ENCODE results near the gene TARS3.

The TARS3 gene

DNA sequence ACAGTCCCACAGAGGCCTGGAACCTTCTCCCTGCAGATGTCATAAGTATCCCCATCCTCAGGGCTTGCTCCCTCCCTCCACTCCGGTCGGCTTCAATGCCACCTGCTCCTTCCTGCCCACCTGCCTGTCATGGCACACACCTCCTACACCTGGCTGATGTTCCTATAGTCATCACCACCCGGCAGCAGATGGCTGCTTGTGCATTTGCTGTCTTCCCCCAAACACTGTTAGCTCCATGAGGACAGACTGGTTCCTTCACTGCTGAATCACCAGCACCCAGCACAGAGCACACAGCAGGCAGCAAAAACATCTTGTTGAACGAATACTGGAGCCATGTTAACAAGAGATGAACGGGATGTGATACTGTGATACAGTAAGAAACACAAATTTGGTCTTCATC, 14.8 kb downstream of the TARS3 start:
- TF ChIP-seq, protein P1, sequence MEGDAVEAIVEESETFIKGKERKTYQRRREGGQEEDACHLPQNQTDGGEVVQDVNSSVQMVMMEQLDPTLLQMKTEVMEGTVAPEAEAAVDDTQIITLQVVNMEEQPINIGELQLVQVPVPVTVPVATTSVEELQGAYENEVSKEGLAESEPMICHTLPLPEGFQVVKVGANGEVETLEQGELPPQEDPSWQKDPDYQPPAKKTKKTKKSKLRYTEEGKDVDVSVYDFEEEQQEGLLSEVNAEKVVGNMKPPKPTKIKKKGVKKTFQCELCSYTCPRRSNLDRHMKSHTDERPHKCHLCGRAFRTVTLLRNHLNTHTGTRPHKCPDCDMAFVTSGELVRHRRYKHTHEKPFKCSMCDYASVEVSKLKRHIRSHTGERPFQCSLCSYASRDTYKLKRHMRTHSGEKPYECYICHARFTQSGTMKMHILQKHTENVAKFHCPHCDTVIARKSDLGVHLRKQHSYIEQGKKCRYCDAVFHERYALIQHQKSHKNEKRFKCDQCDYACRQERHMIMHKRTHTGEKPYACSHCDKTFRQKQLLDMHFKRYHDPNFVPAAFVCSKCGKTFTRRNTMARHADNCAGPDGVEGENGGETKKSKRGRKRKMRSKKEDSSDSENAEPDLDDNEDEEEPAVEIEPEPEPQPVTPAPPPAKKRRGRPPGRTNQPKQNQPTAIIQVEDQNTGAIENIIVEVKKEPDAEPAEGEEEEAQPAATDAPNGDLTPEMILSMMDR (IDR thresholded peaks at IDR 0.05): no peak

GRCh38 chr15:101707983-101708382, 16.3 kb downstream of the TARS3 start:
- TF ChIP-seq, protein P1 (IDR thresholded peaks at IDR 0.05): no peak

DNA sequence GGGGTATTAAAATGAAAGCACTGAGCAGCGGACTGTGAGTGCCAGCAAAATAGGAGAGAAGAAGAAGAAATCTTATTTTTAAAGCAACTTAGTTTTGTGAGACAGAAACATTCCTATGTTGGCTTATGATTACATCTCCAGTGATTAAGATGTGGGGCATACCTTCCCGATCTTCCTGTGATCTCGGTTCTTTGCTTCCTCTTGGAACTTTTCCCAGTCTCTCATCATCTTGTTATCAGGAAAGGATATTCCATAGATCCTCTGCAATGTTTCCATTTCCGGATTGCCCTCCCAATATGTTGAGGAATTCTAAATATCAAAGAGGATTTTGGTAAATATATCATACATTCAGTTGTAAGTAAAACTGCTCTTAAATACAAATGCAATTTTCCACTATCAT, 22.2 kb downstream of the TARS3 start:
- TF ChIP-seq, protein P1 (IDR thresholded peaks at IDR 0.05): no peak

GRCh38 chr15:101698314-101698713, 26.0 kb downstream of the TARS3 start:
- TF ChIP-seq, protein P1 (IDR thresholded peaks at IDR 0.05): no peak

DNA sequence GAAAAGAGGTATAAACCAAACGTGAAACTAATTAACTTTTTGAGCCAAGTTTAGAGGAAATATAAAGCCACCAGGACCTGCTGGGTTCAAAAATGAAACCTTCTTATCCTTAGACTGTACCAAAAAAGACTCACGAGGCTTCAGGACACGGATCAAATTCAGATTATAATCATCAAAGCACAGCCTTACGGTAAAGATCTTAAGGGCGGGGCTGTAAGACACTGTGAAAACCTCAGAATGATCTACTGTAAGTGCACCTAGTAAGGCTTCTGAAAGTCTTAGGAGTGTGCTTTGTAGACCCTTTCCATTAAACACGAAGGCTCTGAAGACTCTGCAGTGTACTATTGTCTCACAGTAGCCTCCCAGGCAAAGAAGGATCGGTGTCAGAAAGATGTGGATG, 26.8 kb downstream of the TARS3 start:
- TF ChIP-seq, protein P1 (IDR thresholded peaks at IDR 0.05): no peak

DNA sequence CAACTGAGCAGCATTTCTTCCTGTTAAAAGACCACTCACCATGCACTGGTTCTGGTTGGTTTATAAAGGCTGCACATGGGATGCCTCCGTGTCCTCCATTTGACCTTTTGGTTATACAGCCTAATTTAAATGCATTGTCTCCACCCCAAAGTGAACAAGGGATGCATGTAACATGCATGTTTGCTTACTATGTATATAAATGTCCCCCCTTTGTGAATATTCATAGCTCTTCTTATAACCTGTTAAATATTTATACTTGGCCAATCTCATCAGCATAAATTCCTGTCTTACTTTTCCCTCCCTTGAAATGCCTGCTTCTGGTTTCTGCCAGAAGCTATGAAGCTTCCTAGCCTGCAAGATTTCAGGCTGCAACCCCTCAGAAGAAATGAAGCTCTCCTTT, 27.4 kb downstream of the TARS3 start:
- TF ChIP-seq, protein P1 (IDR thresholded peaks at IDR 0.05): no peak

DNA sequence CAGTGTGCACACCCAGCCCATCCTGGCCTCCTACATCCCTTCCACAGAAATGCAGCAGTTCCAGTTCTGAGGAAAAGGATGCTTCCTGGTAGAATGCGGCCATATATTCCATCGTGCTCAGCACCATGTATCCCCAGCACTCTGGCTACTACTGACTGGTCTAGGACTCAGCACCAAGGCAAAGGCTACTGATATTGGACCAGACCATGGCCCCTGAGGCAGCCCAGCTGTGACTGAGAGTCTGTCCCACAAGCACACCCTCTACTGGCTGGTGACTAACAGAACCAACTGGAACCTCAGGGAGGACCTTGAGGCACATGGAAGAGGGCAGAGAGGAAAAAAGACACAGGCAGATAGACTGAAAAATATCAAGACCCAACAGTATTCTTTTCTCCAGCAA, 30.0 kb downstream of the TARS3 start:
- TF ChIP-seq, protein P1 (IDR thresholded peaks at IDR 0.05): no peak
